GM18870 (cell line): ENCODE data around the gene ICE2.

Experiments
- ATAC-seq: cut with Tn5 transposase; IDR thresholded peaks from one replicate; pipeline ENCODE4 v1.9.1; 2021; ENCODE audit warnings: moderate library complexity; ENCODE audit not compliant: unreplicated experiment

ICE2 gene

DNA sequence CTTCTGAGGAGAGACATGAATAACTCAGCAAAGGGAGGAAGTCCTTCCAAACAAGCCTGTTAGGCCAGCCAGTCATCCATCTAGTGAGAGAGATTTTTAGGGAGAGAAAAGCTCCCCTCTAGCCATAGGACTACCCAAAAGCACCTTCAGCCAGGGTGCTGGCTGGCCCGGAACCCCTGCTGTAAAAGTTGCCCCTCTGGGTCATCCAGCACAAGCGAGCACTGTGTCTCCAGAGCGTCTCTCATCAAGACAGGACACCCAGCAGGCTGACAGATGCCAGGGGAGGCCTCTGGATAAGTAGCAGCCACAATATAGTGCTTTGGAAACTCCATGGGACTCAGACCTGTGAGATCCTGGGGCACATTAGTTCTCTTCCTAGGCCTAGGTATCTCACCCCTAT lies 105.6 kb downstream of the ICE2 start:
- no peak for ATAC-seq

DNA sequence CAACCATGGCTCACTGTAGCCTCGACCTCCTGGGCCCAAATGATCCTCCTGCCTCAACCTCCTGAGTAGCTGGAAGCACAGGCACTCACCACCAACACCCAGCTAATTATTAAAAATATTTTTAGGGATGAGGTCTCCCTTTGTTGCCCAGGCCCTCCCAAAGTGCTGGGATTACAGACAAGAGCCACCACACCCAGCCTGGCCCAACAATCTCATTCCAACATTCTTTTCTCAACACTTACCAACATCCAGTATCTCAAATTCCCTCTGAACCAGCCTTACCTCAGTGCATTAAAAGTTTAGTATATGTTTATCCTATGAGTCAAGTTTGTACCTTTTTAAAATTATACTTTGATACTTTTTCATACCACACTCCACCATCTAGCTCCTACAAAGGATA lies 106.2 kb downstream of the ICE2 start:
- ATAC-seq: no peak

DNA sequence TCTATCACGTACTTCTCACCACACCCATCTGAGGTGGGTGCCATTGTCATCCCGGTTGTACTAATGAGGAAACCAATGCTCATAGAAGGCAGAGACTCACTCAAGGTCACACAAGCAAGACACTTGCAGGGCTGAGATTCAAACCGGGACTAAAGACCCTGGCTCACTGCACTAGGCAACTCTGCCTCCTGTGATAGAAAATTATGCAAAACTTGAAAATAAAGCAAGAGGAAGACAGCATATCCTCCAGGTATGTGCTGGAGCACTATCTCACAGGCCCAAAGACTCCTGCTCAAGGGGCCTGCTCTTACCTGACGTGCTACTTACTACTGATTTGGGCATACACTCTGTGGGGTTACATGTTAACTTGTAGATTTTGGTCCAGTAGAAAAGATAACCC lies 106.7 kb downstream of the ICE2 start:
- no peak for ATAC-seq

GRCh38 chr15:60371175-60372051 lies 107.5 kb downstream of the ICE2 start:
- no peak for ATAC-seq

DNA sequence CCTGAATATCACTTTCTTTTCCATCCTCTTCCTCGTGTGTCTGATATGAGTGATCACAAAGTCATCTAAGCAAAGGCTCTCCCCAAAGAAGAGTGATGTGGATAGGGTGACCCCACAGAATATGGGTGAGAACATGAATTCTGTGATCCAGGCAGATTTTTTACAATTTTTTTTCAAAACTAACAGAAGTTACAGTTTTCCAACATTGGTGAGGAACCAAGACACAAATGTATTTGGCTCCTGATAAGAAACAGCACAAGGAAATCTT lies 108.1 kb downstream of the ICE2 start:
- ATAC-seq: no peak

DNA sequence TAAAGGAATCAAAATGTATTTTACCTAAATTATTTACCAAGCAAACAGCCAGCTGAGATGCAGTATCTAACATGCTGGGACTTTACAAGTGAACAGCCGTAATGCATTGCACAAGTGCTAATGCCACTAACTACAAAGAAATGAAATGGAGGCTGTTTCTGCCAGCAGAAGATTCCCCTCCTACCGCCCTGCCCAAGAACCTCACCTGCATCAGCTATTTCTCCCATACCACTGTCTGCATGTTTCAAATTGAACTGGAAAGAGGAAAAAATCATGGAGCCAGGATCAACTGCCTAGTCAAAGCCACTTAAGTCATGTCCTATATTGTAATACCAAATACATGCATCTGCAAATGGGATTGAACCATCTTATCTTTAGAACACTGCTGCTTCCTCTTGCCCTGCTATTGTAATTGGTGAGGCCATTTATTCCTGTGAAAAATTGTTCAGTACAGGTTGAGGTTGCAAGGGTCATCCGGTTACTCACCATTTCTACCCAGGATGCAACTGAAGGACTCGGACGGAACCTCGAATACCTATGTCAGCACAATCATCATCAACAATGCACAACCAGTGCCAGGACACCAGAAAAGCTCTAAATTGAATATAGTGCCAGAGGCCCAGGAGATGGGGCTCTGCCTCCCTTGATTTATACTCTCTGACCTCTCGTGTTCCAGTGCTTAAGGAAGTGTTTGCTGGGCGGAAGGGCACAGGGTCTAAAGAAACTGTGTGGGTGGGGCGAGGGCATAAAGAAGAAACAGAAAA lies 108.7 kb downstream of the ICE2 start:
- ATAC-seq: no peak

DNA sequence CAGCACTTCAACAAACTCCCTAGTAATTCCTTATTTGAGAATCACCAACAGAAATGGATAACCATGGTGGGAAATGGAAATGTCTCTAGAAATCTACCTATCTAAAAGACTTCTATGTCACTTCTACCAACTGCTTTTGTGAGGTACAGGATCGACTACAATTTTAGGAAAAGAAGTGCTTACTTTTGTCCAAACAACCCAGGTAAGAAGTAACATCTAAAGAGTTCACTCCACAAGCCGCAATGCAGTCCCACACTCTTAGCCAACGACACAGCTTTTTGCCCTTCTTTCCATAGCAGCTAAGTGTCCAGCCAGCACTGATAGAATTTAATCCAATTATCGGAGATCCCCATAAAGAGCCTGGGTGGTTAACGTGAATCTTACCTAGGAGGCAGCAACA lies 109.2 kb downstream of the ICE2 start:
- ATAC-seq: no peak
